DND-41 (cell line): ENCODE measurements around the gene PTPRU.
"Not testable (repeated sequence)": the region's sequence is repeated elsewhere in the genome, so short reads cannot be mapped to it uniquely, and the experiment has no call there.

ENCODE experiments used
- ATAC-seq: fragments of 200-7000 bp; cut with Tn5 transposase; 3 replicates; pipeline ENCODE4 v1.9.1; 2021; ENCODE audit warnings: low read depth; ENCODE audit not compliant: insufficient read depth
- DNase-seq: peaks from one replicate; pipeline ENCODE4 v3.0.0-alpha.2; 2020
- H2AFZ ChIP-seq: 2 replicates; pipeline ENCODE4 v1.6.0; 2012; ENCODE audit warnings: low read depth, low read length
- H3K27ac ChIP-seq: 2 replicates; pipeline ENCODE4 v1.5.1; 2012; ENCODE audit warnings: low read length, inconsistent platforms
- H3K27me3 ChIP-seq: fragments of 200-600 bp; sonication (generic); 2 replicates; pipeline ENCODE4 v1.6.0; 2012; ENCODE audit warnings: low read length, mild to moderate bottlenecking, inconsistent platforms; ENCODE audit not compliant: insufficient read depth, poor library complexity
- H3K36me3 ChIP-seq: 2 replicates; pipeline ENCODE4 v1.5.1; 2012; ENCODE audit warnings: low read length, inconsistent platforms; ENCODE audit not compliant: insufficient read depth
- H3K4me1 ChIP-seq: 2 replicates; pipeline ENCODE4 v1.5.1; 2012; ENCODE audit warnings: mild to moderate bottlenecking, low read length; ENCODE audit not compliant: insufficient read depth
- H3K4me2 ChIP-seq: 2 replicates; pipeline ENCODE4 v1.6.0; 2012; ENCODE audit warnings: mild to moderate bottlenecking, moderate library complexity, low read length, inconsistent platforms; ENCODE audit not compliant: insufficient read depth
- H3K4me3 ChIP-seq, 2 experiments: fragments of 200-600 bp in 1 of 2; shearing (Covaris generic) in 1 of 2; 2 replicates each; pipeline ENCODE4 v1.5.1; 2012 to 2016; ENCODE audit warnings: inconsistent platforms in 2 of 2, low read length in 2 of 2, mild to moderate bottlenecking in 2 of 2, low read depth in 1 of 2, moderate library complexity in 1 of 2
- H3K79me2 ChIP-seq: 2 replicates; pipeline ENCODE4 v1.6.0; 2012; ENCODE audit warnings: low read length, inconsistent platforms; ENCODE audit not compliant: insufficient read depth
- H3K9ac ChIP-seq: 2 replicates; pipeline ENCODE4 v1.6.0; 2012; ENCODE audit warnings: low read depth, mild to moderate bottlenecking, inconsistent platforms, low read length, moderate library complexity
- H3K9me3 ChIP-seq: 2 replicates; pipeline ENCODE4 v1.5.1; 2012; ENCODE audit warnings: low read length, moderate library complexity, mild to moderate bottlenecking, inconsistent platforms; ENCODE audit not compliant: insufficient read depth, severe bottlenecking
- H4K20me1 ChIP-seq: 2 replicates; pipeline ENCODE4 v1.6.0; 2012; ENCODE audit warnings: low read length; ENCODE audit not compliant: insufficient read depth
- EZH2 ChIP-seq: IDR thresholded peaks from 3 replicates; pipeline ENCODE4 v1.6.1; 2012; ENCODE audit warnings: borderline replicate concordance, low read depth, mild to moderate bottlenecking, moderate library complexity, low read length, inconsistent platforms; ENCODE audit not compliant: severe bottlenecking
- TF ChIP-seq, protein P1 (sequence below): IDR thresholded peaks from 2 replicates; pipeline ENCODE4 v1.5.1; 2012; ENCODE audit warnings: borderline replicate concordance, low read length, moderate library complexity, mild to moderate bottlenecking; ENCODE audit not compliant: poor library complexity, severe bottlenecking; ENCODE audit errors: extremely low read depth

Gene PTPRU

DNA sequence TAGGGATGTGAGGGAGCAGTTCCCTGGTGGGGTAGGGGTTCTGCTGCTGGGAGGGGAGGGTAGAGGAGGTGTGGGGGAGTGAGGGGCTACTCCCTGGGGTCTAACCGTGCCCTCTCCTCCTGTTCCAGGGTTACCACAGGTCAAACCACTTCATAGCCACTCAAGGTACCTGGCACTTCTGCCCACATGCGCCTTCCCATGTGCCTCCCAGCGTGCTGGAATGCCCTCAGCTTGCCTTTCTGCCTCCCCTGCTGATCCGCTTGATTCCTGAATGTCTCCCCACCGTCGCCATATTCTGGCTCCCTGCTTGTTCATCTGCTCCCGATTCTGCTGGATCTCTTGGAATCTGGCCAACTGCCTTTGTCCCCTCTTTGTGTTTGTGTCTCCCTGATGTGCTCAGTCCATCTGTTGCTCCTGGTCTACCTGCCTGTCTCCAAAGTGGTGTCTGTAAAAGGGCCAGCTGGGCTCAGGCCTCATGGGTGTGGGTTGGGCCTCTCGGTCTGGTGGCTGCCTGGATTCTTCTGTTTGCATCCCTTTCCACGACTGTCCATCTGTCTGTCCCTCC lies 74.4 kb downstream of the PTPRU start:
- ATAC-seq (no peak), DNase-seq (no peak)
- Histone ChIP-seq H3K79me2 (no peaks in the 10 kb centered on the region), H3K9ac (no peak overlapping the region), H2AFZ (no peak overlapping the region), H3K4me3 (no peak overlapping the region), H3K9me3 (no peaks in the 10 kb centered on the region), H3K4me2 (no peak overlapping the region), H3K36me3 (no peaks in the 10 kb centered on the region), H3K27me3 (peaks cover 4% of the 10 kb centered on the region), H4K20me1 (peaks cover 2% of the 10 kb centered on the region; the same call in 1 of the 2 replicates), H3K27ac (no peak overlapping the region), H3K4me1 (no peaks in the 10 kb centered on the region)
- no peak for TF ChIP-seq EZH2
- TF ChIP-seq, protein P1, sequence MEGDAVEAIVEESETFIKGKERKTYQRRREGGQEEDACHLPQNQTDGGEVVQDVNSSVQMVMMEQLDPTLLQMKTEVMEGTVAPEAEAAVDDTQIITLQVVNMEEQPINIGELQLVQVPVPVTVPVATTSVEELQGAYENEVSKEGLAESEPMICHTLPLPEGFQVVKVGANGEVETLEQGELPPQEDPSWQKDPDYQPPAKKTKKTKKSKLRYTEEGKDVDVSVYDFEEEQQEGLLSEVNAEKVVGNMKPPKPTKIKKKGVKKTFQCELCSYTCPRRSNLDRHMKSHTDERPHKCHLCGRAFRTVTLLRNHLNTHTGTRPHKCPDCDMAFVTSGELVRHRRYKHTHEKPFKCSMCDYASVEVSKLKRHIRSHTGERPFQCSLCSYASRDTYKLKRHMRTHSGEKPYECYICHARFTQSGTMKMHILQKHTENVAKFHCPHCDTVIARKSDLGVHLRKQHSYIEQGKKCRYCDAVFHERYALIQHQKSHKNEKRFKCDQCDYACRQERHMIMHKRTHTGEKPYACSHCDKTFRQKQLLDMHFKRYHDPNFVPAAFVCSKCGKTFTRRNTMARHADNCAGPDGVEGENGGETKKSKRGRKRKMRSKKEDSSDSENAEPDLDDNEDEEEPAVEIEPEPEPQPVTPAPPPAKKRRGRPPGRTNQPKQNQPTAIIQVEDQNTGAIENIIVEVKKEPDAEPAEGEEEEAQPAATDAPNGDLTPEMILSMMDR = no peak

DNA sequence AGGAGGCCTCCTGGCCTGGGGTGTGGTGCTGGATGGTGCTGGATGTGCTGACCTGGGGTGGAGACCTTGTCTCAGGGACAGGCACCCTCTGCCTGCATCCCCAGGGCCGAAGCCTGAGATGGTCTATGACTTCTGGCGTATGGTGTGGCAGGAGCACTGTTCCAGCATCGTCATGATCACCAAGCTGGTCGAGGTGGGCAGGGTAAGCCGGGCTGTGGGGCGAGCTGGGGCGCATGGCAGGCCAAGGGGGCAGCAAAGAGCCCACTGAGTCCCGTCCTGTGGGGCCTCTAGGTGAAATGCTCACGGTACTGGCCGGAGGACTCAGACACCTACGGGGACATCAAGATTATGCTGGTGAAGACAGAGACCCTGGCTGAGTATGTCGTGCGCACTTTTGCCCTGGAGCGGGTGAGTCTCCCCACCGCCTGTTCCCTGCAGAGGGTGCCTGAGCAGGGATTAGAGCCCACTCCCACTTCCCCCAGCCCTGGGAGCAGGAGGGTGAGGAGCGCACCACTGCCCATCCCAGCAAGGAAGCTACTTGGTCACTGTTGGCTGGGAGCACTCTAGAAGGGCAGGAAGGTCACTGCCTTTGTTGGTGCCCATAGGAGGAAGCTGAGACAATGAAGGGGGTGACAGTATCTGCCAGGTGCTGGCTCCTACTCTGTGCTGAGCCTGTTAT lies 75.2 kb downstream of the PTPRU start:
- TF ChIP-seq EZH2 = no peak
- TF ChIP-seq, protein P1 = no peak
- Histone ChIP-seq H3K9ac (no peak overlapping the region), H3K9me3 (no peaks in the 10 kb centered on the region), H4K20me1 (peaks cover 2% of the 10 kb centered on the region; the same call in 1 of the 2 replicates), H3K4me1 (no peaks in the 10 kb centered on the region), H3K27me3 (peaks cover 4% of the 10 kb centered on the region), H3K27ac (no peak overlapping the region), H3K79me2 (no peaks in the 10 kb centered on the region), H3K36me3 (no peaks in the 10 kb centered on the region), H3K4me2 (no peak overlapping the region), H2AFZ (no peak overlapping the region), H3K4me3 (no peak overlapping the region)
- ATAC-seq (no peak), DNase-seq (no peak)

DNA sequence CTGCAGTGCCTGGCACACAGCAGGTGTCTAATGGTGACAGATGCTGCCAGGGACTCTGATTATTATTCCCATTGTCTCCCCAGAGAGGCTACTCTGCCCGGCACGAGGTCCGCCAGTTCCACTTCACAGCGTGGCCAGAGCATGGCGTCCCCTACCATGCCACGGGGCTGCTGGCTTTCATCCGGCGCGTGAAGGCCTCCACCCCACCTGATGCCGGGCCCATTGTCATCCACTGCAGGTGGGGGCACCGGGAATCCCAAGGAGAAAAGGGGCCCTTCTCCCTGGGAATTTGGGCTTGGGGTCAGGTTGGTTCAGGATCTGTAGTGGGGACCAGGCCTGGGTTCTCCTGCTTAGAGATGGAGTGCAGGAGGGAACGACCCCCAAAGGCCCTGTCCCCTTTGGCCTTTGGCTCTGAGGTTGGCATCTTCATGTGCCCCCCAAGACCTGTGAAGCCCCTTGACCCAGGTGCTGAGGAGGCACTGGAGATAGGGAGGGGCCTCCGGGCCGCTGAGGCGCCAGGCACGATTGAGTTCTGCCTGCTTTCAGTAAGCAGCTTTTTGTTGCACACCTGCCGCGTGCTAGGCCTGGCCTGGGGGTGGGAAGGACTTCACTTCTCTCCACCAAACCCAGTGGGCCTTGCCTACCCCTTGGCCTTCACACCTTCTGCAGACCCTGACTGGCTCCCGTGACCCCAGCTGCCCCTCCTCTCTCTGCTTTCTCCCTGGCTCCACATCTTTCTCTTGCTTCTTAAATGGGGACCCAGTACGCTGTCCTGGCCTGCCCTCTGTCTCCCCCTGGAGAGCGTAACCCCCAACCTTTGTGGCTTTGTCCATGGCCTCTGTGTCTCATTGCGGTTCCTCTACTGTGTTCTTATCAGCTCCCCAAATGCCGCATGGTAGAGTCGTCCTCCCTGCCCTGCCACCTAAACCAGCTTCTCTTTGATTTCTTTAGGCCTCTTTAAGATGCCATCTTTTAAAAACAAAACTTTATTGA lies 76.4 kb downstream of the PTPRU start:
- H3K9me3 ChIP-seq = no peaks in the 10 kb centered on the region
- H3K4me3 ChIP-seq = no peak overlapping the region
- TF ChIP-seq EZH2 = no peak
- TF ChIP-seq, protein P1 = peak; percentile 21
- H3K27ac ChIP-seq = no peak overlapping the region
- H3K27me3 ChIP-seq = peaks cover 4% of the 10 kb centered on the region
- H3K36me3 ChIP-seq = no peaks in the 10 kb centered on the region
- H2AFZ ChIP-seq = no peak overlapping the region
- H3K79me2 ChIP-seq = no peaks in the 10 kb centered on the region
- ATAC-seq = no peak
- no peak for DNase-seq
- H3K9ac ChIP-seq = no peak overlapping the region
- H4K20me1 ChIP-seq = peaks cover 2% of the 10 kb centered on the region; the same call in 1 of the 2 replicates
- no peak overlapping the region for H3K4me2 ChIP-seq
- no peaks in the 10 kb centered on the region for H3K4me1 ChIP-seq

DNA sequence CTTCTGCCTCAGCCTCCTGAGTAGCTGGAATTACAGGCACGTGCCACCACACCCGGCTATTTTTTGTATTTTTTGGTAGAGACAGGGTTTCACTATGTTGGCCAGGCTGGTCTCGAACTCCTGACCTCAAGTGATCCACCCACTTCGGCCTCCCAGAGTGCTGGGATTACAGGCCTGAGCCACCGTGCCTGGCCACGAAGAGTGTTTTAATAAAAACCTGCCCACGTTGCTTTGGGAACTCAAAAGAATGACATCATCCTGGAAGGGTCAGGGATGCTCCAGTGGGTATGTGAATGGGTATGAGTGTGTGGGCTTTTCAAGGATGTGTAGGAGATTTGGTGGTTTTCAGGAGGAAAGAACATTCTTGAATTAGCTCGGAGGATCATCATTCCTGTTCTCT lies 78.4 kb downstream of the PTPRU start:
- H3K27ac ChIP-seq, H3K27me3 ChIP-seq, H3K79me2 ChIP-seq, H3K4me1 ChIP-seq, ATAC-seq, H3K4me2 ChIP-seq, DNase-seq, H3K36me3 ChIP-seq, H3K9ac ChIP-seq, H3K4me3 ChIP-seq, H3K9me3 ChIP-seq, H4K20me1 ChIP-seq, H2AFZ ChIP-seq: not testable (repeated sequence)
